ENCODE results near the gene NPW. TPM values are rescaled to one million over a fixed set of nuclear protein-coding genes. Genes with fewer than 3 reads are reported as not detected.

NPW gene
- total RNA-seq, result 10 to 100 TPM; 24.3 to 28.3 TPM

- POLR2A ChIA-PET, result interaction anchor here (0.6 to 3.1 kb wide), 8 partner anchors 8 to 136 kb away, joined by 3 to 20 read pairs (median 5); partner anchors contain the start of genes RPS2 and TRAF7
- H3K27me3 Mint-ChIP-seq, result peaks cover 18% of the 10 kb centered on the region
- TF ChIP-seq CTCF (IDR thresholded peaks at IDR 0.05), result no peak
- CTCF ChIA-PET, result interaction anchor here (1.0 to 3.4 kb wide), 2 partner anchors 16 to 21 kb away, joined by 3 to 13 read pairs; no protein-coding TSS in a partner anchor
- no peak within 1 kb of the TSS for H3K27ac Mint-ChIP-seq
- peak within 1 kb of the TSS; percentile 69 for H3K4me3 Mint-ChIP-seq
- intact Hi-C loops (cut with micrococcal nuclease), result no loop called here
- peak; percentile 71 for DNase-seq
- peaks cover 16% of the 10 kb centered on the region for H3K4me1 Mint-ChIP-seq (ENCODE audit: low read depth)
- H3K9me3 Mint-ChIP-seq, result no peaks in the 10 kb centered on the region
- H3K36me3 Mint-ChIP-seq (ENCODE audit: low read depth), result peaks cover 4% of the 10 kb centered on the region
- peak; percentile 37 for ATAC-seq
Observed at GRCh38 chr16:2019518-2019920, at the start of gene NPW. Gene NPW, plus strand, starts transcription at chr16:2019785.

GRCh38 chr16:1971796-1972489 lies 47.6 kb upstream of the NPW start, which contains the start of gene TBL3:
Gene TBL3, plus strand, starts transcription at chr16:1972053. Its CDS starts 112 bp downstream, at chr16:1972165.
- Mint-ChIP-seq H3K36me3 (ENCODE audit: low read depth) (peaks cover 35% of the 10 kb centered on the region), H3K4me1 (ENCODE audit: low read depth) (peaks cover 20% of the 10 kb centered on the region), H3K9me3 (no peaks in the 10 kb centered on the region), H3K4me3 (peak within 1 kb of the TSS; percentile 95), H3K27ac (peak within 1 kb of the TSS; percentile 94), H3K27me3 (no peaks in the 10 kb centered on the region)
- CTCF ChIA-PET, result interaction anchor here (1.0 to 1.4 kb wide), 5 partner anchors 11 to 169 kb away, joined by 3 to 6 read pairs (median 3); no protein-coding TSS in a partner anchor
- ATAC-seq (peak; percentile 98), DNase-seq (peak; percentile 97)
- POLR2A ChIA-PET, result interaction anchor here (0.7 to 29.2 kb wide), 9 partner anchors 6 to 192 kb away, joined by 3 to 505 read pairs (median 4); partner anchors contain the start of genes GFER, NDUFB10, NOXO1 and RNF151
- no peak for TF ChIP-seq CTCF (IDR thresholded peaks at IDR 0.05)
- intact Hi-C loops (cut with micrococcal nuclease), result no loop called here

GRCh38 chr16:1972490-1972877 lies 47.1 kb upstream of the NPW start:
- intact Hi-C loops (cut with micrococcal nuclease), result no loop called here

DNA sequence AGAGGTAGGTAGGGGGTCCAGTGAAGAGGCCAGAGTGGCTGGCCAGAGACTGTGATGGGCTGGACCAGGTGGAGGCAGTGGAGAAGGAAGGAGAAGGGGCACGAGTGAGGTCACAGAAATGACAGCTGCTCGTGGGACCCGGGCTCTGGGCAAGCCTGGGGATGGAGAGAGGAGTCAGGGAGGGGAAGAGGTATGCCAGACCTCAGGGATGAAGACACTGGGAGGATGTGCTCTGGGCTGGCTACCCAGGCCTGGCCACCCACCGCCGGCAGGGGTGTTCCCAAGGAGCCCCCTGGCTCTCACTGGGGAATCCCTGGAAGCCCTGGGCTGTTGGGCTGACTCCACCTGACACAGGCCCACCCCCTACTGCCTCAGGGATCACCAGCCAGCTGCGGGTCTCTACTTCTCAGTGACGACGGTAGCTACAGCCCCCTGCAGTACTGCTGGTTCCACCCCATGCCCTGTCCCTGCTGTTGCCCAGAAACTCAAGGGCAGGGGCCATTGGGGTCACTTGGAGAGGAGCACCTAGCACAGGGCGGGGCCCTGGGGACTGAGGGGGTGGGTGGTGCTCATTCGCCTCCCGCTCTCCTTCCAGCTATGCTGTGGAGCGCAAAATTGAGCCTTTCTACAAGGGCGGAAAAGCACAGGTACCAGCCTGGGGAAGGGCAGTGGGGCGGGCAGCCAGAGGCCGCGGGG lies 46.0 kb upstream of the NPW start:
- H3K27me3 Mint-ChIP-seq, result no peaks in the 10 kb centered on the region
- no peak for DNase-seq
- ChIA-PET POLR2A (interaction anchor here (1.3 to 29.2 kb wide), 4 partner anchors 8 to 17 kb away, joined by 3 to 505 read pairs (median 6); partner anchors contain the start of genes NDUFB10, RNF151, RPS2 and TBL3), CTCF (interaction anchor here (1.1 to 2.0 kb wide), 2 partner anchors 30 to 167 kb away, joined by 3 to 4 read pairs; no protein-coding TSS in a partner anchor)
- H3K27ac Mint-ChIP-seq, result no peak overlapping the region
- no peak for ATAC-seq
- H3K4me3 Mint-ChIP-seq, result peak overlapping the region; percentile 24
- H3K4me1 Mint-ChIP-seq (ENCODE audit: low read depth), result peaks cover 20% of the 10 kb centered on the region
- intact Hi-C loops (cut with micrococcal nuclease), result no loop called here
- no peaks in the 10 kb centered on the region for H3K9me3 Mint-ChIP-seq
- peaks cover 42% of the 10 kb centered on the region for H3K36me3 Mint-ChIP-seq (ENCODE audit: low read depth)
- TF ChIP-seq CTCF (IDR thresholded peaks at IDR 0.05), result no peak

More at GRCh38 chr16:1972490-1972877, 47.1 kb upstream of the NPW start:
- Mint-ChIP-seq H3K4me1 (ENCODE audit: low read depth) (peaks cover 20% of the 10 kb centered on the region), H3K36me3 (ENCODE audit: low read depth) (peaks cover 34% of the 10 kb centered on the region), H3K9me3 (no peaks in the 10 kb centered on the region), H3K4me3 (peak overlapping the region; percentile 95), H3K27ac (peak overlapping the region; percentile 94), H3K27me3 (no peaks in the 10 kb centered on the region)
- ChIA-PET POLR2A (interaction anchor here (0.7 to 29.2 kb wide), 6 partner anchors 7 to 182 kb away, joined by 3 to 505 read pairs (median 14); partner anchors contain the start of genes GFER, NDUFB10, NOXO1 and RNF151), CTCF (interaction anchor here (1.0 to 1.3 kb wide), 4 partner anchors 10 to 168 kb away, joined by 3 to 6 read pairs (median 3); no protein-coding TSS in a partner anchor)
- peak; percentile 33 for DNase-seq
- no peak for TF ChIP-seq CTCF (IDR thresholded peaks at IDR 0.05)
- ATAC-seq, result peak; percentile 3

Measured in activated CD8-positive, alpha-beta T cell treated with anti-CD3 and anti-CD28 coated beads for 36 hours (primary cell).